PC-9 (cell line): ENCODE measurements around the gene ZNF609. TPM values are rescaled to one million over a fixed set of nuclear protein-coding genes. Genes with fewer than 3 reads are reported as not detected.
A peak's percentile ranks its signal among the peaks of the same experiment; 100 is the strongest.

Experiments used
- BruUV-seq: library from RNA; stranded (reverse); fragments of 400-500 nt; replicated peaks from 2 replicates; lab custom pipeline; 2021; lab: Mats Ljungman, UMichigan
- CTCF ChIA-PET: fragments of 300-600 bp; sonication (Branson Sonifier 250); formaldehyde crosslinking; loops from one replicate; lab custom pipeline; 2022; ENCODE audit warnings: antibody characterized with exemption; lab: Charles Lee
- POLR2A ChIA-PET: fragments of 300-600 bp; sonication (Branson Sonifier 250); formaldehyde crosslinking; loops from one replicate; lab custom pipeline; 2022; ENCODE audit warnings: antibody characterized with exemption; ENCODE audit not compliant: unreplicated experiment; lab: Charles Lee
- DNase-seq, 2 experiments: peaks; one replicate each; pipeline versions ENCODE4 v3.0.0 to v3.0.0-alpha.2; 2015 to 2022; ENCODE audit warnings: mixed read lengths in 1 of 2
- H2AFZ ChIP-seq: fragments of 200-600 bp; sonication (generic); 2 replicates; pipeline ENCODE4 v1.8.1; 2017; ENCODE audit warnings: antibody characterized with exemption
- H3F3A ChIP-seq: fragments of 200-600 bp; sonication (generic); 2 replicates; pipeline ENCODE4 v1.8.1; 2017; ENCODE audit warnings: antibody characterized with exemption, mild to moderate bottlenecking, low read depth; ENCODE audit not compliant: insufficient read depth
- H3K27ac ChIP-seq: fragments of 200-600 bp; sonication (generic); 2 replicates; pipeline ENCODE4 v1.6.1; 2016; ENCODE audit warnings: mixed run types
- H3K27me3 ChIP-seq: fragments of 200-600 bp; sonication (generic); 2 replicates; pipeline ENCODE4 v1.6.1; 2016; ENCODE audit warnings: low read depth, mixed run types; ENCODE audit not compliant: insufficient read depth
- H3K36me3 ChIP-seq: fragments of 200-600 bp; sonication (generic); 2 replicates; pipeline ENCODE4 v1.6.1; 2016; ENCODE audit warnings: low read depth, mixed run types
- H3K4me1 ChIP-seq: fragments of 200-600 bp; sonication (generic); replicated peaks from 2 replicates; pipeline ENCODE4 v1.6.1; 2016; ENCODE audit warnings: mixed run types; ENCODE audit not compliant: insufficient read depth
- H3K4me2 ChIP-seq: fragments of 200-600 bp; sonication (generic); 2 replicates; pipeline ENCODE4 v1.6.1; 2017; ENCODE audit warnings: mixed run types
- H3K4me3 ChIP-seq: fragments of 200-600 bp; sonication (generic); 2 replicates; pipeline ENCODE4 v1.6.1; 2016; ENCODE audit warnings: mixed run types
- H3K79me2 ChIP-seq: fragments of 200-600 bp; sonication (generic); 2 replicates; pipeline ENCODE4 v1.6.1; 2017; ENCODE audit warnings: low read depth, mixed run types
- H3K9me2 ChIP-seq: fragments of 200-600 bp; sonication (generic); 2 replicates; pipeline ENCODE4 v1.8.1; 2017; ENCODE audit warnings: mild to moderate bottlenecking; ENCODE audit not compliant: insufficient read depth
- H3K9me3 ChIP-seq: fragments of 200-600 bp; sonication (generic); 2 replicates; pipeline ENCODE4 v1.8.1; 2016; ENCODE audit warnings: low read depth; ENCODE audit not compliant: insufficient read depth
- H4K20me1 ChIP-seq: fragments of 200-600 bp; sonication (generic); 2 replicates; pipeline ENCODE4 v1.8.1; 2017; ENCODE audit not compliant: insufficient read depth
- EZH2 ChIP-seq: fragments of 200-600 bp; sonication (generic); IDR thresholded peaks from 2 replicates; pipeline ENCODE4 v1.8.0; 2017; ENCODE audit warnings: antibody characterized with exemption, low read depth
- intact Hi-C: fragments of 100-400 bp; cut with micrococcal nuclease; formaldehyde crosslinking; loops from one replicate; pipeline ENCODE4 v1.10.0; 2022; ENCODE audit not compliant: unreplicated experiment
- total RNA-seq: library from RNA; stranded (reverse); gene quantifications from 2 replicates; pipeline ENCODE4 v1.2.3, GENCODE V29; 2021
- TF ChIP-seq, protein P1 (sequence below): fragments of 200-600 bp; sonication (generic); conservative IDR thresholded peaks from 2 replicates; pipeline ENCODE4 v1.6.1; 2017; ENCODE audit warnings: mixed run types, antibody characterized with exemption, mild to moderate bottlenecking, moderate library complexity

ZNF609 gene
- total RNA-seq, 1 experiment from 2014 or later: 38.6 TPM

DNA sequence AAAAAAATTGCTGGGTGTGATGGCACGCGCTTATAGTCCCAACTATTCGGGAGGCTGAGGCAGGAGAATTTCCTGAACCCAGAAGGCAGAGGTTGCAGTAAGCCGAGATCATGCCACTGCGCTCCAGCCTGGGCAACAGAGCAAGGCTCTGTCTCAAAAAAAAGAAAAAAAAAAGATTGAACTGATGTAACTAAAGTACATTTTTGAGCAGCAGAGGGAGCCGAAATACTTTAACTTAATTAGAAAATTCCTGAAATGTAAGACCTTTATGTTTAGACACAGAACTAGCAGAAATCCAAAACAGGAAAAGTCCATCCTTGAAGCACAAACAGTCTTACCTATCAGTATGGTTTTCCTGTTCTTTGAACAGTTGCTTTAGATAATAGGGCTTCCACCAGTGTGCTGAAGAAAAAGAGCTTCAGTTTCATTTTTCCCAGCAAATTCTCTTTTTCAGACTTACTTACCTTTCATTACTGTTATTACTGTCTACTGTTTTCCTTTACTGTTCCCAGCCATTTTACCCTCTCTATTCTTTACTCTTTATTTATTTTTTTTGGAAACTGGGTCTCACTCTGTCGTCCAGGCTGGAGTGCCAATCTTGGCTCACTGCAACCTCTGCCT lies 33.4 kb upstream of the ZNF609 start:
- H3K4me3 ChIP-seq: no peak overlapping the region
- ChIA-PET POLR2A (interaction anchor here (0.6 kb wide), 1 partner anchor 147 kb away, joined by 3 read pairs; no protein-coding TSS in a partner anchor), CTCF (interaction anchor here (0.6 kb wide), 1 partner anchor 367 kb away, joined by 3 read pairs; no protein-coding TSS in a partner anchor)
- no peaks in the 10 kb centered on the region for H4K20me1 ChIP-seq
- no peaks in the 10 kb centered on the region for H3K9me2 ChIP-seq
- no peak overlapping the region for H3K27ac ChIP-seq
- no peak for TF ChIP-seq EZH2
- TF ChIP-seq, protein P1, sequence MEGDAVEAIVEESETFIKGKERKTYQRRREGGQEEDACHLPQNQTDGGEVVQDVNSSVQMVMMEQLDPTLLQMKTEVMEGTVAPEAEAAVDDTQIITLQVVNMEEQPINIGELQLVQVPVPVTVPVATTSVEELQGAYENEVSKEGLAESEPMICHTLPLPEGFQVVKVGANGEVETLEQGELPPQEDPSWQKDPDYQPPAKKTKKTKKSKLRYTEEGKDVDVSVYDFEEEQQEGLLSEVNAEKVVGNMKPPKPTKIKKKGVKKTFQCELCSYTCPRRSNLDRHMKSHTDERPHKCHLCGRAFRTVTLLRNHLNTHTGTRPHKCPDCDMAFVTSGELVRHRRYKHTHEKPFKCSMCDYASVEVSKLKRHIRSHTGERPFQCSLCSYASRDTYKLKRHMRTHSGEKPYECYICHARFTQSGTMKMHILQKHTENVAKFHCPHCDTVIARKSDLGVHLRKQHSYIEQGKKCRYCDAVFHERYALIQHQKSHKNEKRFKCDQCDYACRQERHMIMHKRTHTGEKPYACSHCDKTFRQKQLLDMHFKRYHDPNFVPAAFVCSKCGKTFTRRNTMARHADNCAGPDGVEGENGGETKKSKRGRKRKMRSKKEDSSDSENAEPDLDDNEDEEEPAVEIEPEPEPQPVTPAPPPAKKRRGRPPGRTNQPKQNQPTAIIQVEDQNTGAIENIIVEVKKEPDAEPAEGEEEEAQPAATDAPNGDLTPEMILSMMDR: peak; percentile 37; the same call in 1 of the 2 replicates
- DNase-seq: no peak
- no peaks in the 10 kb centered on the region; the same call in 1 of the 2 replicates for H3F3A ChIP-seq
- no TSS peak for BruUV-seq
- intact Hi-C loops: loop anchor here (1.0 to 10.0 kb wide), 3 partner anchors 228 to 300 kb away; no protein-coding TSS in a partner anchor
- H3K79me2 ChIP-seq: no peaks in the 10 kb centered on the region
- H3K27me3 ChIP-seq: no peaks in the 10 kb centered on the region
- H2AFZ ChIP-seq: no peak overlapping the region
- H3K36me3 ChIP-seq: 0 out of 2 replicates have a peak, but pooled peaks cover 7% of the 10 kb centered on the region
- H3K4me1 ChIP-seq: no peaks in the 10 kb centered on the region
- H3K4me2 ChIP-seq: no peak overlapping the region
- no peaks in the 10 kb centered on the region for H3K9me3 ChIP-seq

- H2AFZ ChIP-seq: no peak overlapping the region
- POLR2A ChIA-PET: no interaction called here
- H3K27me3 ChIP-seq: no peaks in the 10 kb centered on the region
- DNase-seq: no peak
- H3K9me2 ChIP-seq: no peaks in the 10 kb centered on the region
- no peaks in the 10 kb centered on the region for H3F3A ChIP-seq
- no peaks in the 10 kb centered on the region for H3K9me3 ChIP-seq
- CTCF ChIA-PET: no interaction called here
- no TSS peak for BruUV-seq
- H3K79me2 ChIP-seq: no peaks in the 10 kb centered on the region
- H4K20me1 ChIP-seq: no peaks in the 10 kb centered on the region
- no peaks in the 10 kb centered on the region for H3K4me1 ChIP-seq
- no peak overlapping the region for H3K4me3 ChIP-seq
- TF ChIP-seq, protein P1: no peak
- 0 out of 2 replicates have a peak, but pooled peaks cover 7% of the 10 kb centered on the region for H3K36me3 ChIP-seq
- intact Hi-C loops: loop anchor here (5.0 to 10.0 kb wide), 2 partner anchors 225 to 298 kb away; no protein-coding TSS in a partner anchor
- no peak overlapping the region for H3K27ac ChIP-seq
- no peak overlapping the region for H3K4me2 ChIP-seq
Observed at GRCh38 chr15:64429448-64429847, 30.9 kb upstream of the ZNF609 start.

- TF ChIP-seq, protein P1: no peak
- TF ChIP-seq EZH2: no peak
- Histone ChIP-seq H3K27me3 (no peaks in the 10 kb centered on the region), H4K20me1 (no peaks in the 10 kb centered on the region), H3K79me2 (no peaks in the 10 kb centered on the region), H3K4me2 (no peak overlapping the region), H2AFZ (no peak overlapping the region), H3K27ac (no peak overlapping the region), H3K36me3 (0 out of 2 replicates have a peak, but pooled peaks cover 7% of the 10 kb centered on the region), H3F3A (no peaks in the 10 kb centered on the region), H3K4me1 (no peaks in the 10 kb centered on the region), H3K9me2 (no peaks in the 10 kb centered on the region), H3K9me3 (no peaks in the 10 kb centered on the region), H3K4me3 (no peak overlapping the region)
- DNase-seq: no peak
- ChIA-PET POLR2A (no interaction called here), CTCF (interaction anchor here (0.7 to 0.9 kb wide), 2 partner anchors 248 to 250 kb away, joined by 3 to 4 read pairs; no protein-coding TSS in a partner anchor)
- intact Hi-C loops: loop anchor here (5.0 to 10.0 kb wide), 2 partner anchors 225 to 297 kb away; no protein-coding TSS in a partner anchor
- no TSS peak for BruUV-seq
Observed at GRCh38 chr15:64430000-64430735, 30.2 kb upstream of the ZNF609 start.
